Peyer's patch (tissue), 4 donors: ENCODE data around the gene ZNF57.

Experiments
- POLR2A ChIP-seq, 2 donors: fragments of 450-650 bp; IDR thresholded peaks; one replicate each; pipeline ENCODE4 v1.5.1; 2017; ENCODE audit warnings: antibody characterized with exemption in 2 of 2, mild to moderate bottlenecking in 2 of 2, moderate library complexity in 2 of 2
- TF ChIP-seq, protein P1 (sequence below), 6 experiments: fragments of 450-650 bp in 4 of 6; fragments of 200-600 bp in 2 of 6; sonication (generic) in 1 of 6; IDR thresholded peaks; one replicate each; pipeline ENCODE4 v1.5.1; 2017 to 2019; ENCODE audit warnings: antibody characterized with exemption in 6 of 6, mild to moderate bottlenecking in 3 of 6, moderate library complexity in 1 of 6

DNA sequence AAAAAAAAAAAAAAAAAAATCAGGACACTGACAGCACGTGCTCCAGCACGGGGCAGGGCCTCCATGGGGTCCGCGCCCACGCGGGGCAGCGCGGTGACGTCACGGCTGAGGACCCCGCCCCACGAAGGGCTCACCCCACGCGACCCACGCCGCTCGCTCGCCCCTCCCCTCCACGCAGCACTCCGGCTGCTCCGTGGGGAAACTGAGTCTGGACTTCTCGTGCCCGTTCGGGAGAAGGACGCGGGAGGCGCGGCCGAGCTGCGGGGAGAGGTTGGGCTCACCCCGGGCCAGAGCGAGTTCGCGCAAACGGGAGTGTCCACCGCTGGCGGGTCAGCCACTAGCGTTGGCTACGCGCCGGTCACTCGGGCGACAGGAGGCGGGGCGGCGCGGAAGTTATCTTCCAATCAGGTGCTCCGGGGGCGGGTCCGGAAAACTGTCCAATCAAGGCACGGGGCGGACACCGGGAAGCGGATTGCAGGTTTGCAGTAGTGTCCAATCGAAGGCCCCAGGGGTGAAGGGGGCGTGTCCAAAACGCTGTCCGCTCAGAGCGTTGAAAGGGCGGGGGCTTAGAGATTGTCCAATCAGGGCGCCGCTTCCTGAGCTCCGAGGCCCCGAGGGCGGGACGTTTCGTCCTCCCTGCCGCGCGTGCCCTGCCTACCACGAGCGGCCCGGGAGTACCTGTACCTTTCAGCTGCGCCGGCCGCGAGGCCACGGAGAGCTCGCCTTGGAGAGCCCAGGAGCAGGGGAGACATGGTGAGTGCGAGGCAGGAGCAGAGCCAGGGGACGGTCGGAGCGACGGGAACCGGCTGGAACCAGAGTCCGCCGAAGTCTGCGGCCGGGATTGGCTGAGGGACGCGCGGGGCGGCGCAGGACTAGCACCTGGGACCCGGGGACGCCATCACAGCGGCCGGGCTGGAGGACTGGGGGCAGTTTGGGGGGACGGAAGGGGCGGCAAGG lies at the start of gene ZNF57:
- TF ChIP-seq, protein P1, sequence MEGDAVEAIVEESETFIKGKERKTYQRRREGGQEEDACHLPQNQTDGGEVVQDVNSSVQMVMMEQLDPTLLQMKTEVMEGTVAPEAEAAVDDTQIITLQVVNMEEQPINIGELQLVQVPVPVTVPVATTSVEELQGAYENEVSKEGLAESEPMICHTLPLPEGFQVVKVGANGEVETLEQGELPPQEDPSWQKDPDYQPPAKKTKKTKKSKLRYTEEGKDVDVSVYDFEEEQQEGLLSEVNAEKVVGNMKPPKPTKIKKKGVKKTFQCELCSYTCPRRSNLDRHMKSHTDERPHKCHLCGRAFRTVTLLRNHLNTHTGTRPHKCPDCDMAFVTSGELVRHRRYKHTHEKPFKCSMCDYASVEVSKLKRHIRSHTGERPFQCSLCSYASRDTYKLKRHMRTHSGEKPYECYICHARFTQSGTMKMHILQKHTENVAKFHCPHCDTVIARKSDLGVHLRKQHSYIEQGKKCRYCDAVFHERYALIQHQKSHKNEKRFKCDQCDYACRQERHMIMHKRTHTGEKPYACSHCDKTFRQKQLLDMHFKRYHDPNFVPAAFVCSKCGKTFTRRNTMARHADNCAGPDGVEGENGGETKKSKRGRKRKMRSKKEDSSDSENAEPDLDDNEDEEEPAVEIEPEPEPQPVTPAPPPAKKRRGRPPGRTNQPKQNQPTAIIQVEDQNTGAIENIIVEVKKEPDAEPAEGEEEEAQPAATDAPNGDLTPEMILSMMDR (IDR thresholded peaks at IDR 0.05), result peak in 2 of 6 experiments; percentile 6 to 19
- peak; percentile 93 for TF ChIP-seq POLR2A (IDR thresholded peaks at IDR 0.05)
